GM23338 (cell line): ENCODE results near the gene WDHD1. TPM values are rescaled to one million over a fixed set of nuclear protein-coding genes. Genes with fewer than 3 reads are reported as not detected.

ENCODE experiments used
- ATAC-seq: fragments of 200-7000 bp; cut with Tn5 transposase; 3 replicates; pipeline ENCODE4 v1.9.1; 2020
- DNase-seq: peaks from one replicate; pipeline ENCODE4 v3.0.0-alpha.2; 2015; ENCODE audit warnings: low spot score
- H2AFZ ChIP-seq: fragments of 200-600 bp; sonication (generic); 2 replicates; pipeline ENCODE4 v1.8.0; 2016; ENCODE audit warnings: antibody characterized with exemption, mild to moderate bottlenecking, moderate library complexity
- H3F3A ChIP-seq: fragments of 200-600 bp; sonication (generic); replicated peaks from 2 replicates; pipeline ENCODE4 v1.8.0; 2017; ENCODE audit warnings: antibody characterized with exemption, mixed run types, low read depth
- H3K27ac ChIP-seq: fragments of 200-600 bp; sonication (generic); 2 replicates; pipeline ENCODE4 v1.6.1; 2016; ENCODE audit warnings: low read depth
- H3K27me3 ChIP-seq: fragments of 200-600 bp; sonication (generic); 2 replicates; pipeline ENCODE4 v1.8.0; 2016; ENCODE audit warnings: mild to moderate bottlenecking, mixed run types, moderate library complexity; ENCODE audit not compliant: insufficient read depth
- H3K36me3 ChIP-seq: fragments of 200-600 bp; sonication (generic); 2 replicates; pipeline ENCODE4 v1.8.0; 2016; ENCODE audit warnings: mild to moderate bottlenecking; ENCODE audit not compliant: insufficient read depth
- H3K4me1 ChIP-seq: fragments of 200-600 bp; sonication (generic); 2 replicates; pipeline ENCODE4 v1.8.0; 2016; ENCODE audit warnings: mild to moderate bottlenecking, moderate library complexity; ENCODE audit not compliant: insufficient read depth
- H3K4me2 ChIP-seq: fragments of 200-600 bp; sonication (generic); 2 replicates; pipeline ENCODE4 v1.7.1; 2017; ENCODE audit warnings: mixed run types
- H3K4me3 ChIP-seq: fragments of 200-600 bp; sonication (generic); 2 replicates; pipeline ENCODE4 v1.6.1; 2016; ENCODE audit warnings: mixed run types
- H3K79me2 ChIP-seq: fragments of 200-600 bp; sonication (generic); replicated peaks from 2 replicates; pipeline ENCODE4 v1.8.0; 2017; ENCODE audit warnings: mild to moderate bottlenecking; ENCODE audit not compliant: insufficient read depth
- H3K9me2 ChIP-seq: fragments of 200-600 bp; sonication (generic); 2 replicates; pipeline ENCODE4 v1.8.0; 2017; ENCODE audit not compliant: insufficient read depth
- H4K20me1 ChIP-seq: fragments of 200-600 bp; sonication (generic); replicated peaks from 2 replicates; pipeline ENCODE4 v1.8.0; 2017; ENCODE audit warnings: mild to moderate bottlenecking; ENCODE audit not compliant: insufficient read depth
- H3K27ac Mint-ChIP-seq: 2 replicates; pipeline ENCODE4 v1.8.0; 2020; ENCODE audit warnings: inconsistent platforms, mild to moderate bottlenecking, moderate library complexity, mixed read lengths
- H3K27me3 Mint-ChIP-seq: 3 replicates; pipeline ENCODE4 v1.8.0; 2022; ENCODE audit warnings: low read depth, mild to moderate bottlenecking, moderate library complexity, mixed read lengths, inconsistent platforms; ENCODE audit not compliant: insufficient read depth, poor library complexity
- H3K36me3 Mint-ChIP-seq: 3 replicates; pipeline ENCODE4 v1.8.0; 2021; ENCODE audit warnings: low read depth, mild to moderate bottlenecking, inconsistent platforms, moderate library complexity, mixed read lengths
- H3K4me1 Mint-ChIP-seq: 3 replicates; pipeline ENCODE4 v1.8.0; 2020; ENCODE audit warnings: mild to moderate bottlenecking, inconsistent platforms, mixed read lengths
- H3K4me3 Mint-ChIP-seq: 3 replicates; pipeline ENCODE4 v1.8.0; 2021; ENCODE audit warnings: moderate library complexity, mild to moderate bottlenecking, inconsistent platforms, mixed read lengths
- H3K9me3 Mint-ChIP-seq: 3 replicates; pipeline ENCODE4 v1.8.0; 2020; ENCODE audit warnings: moderate library complexity, mild to moderate bottlenecking, inconsistent platforms, mixed read lengths
- CREB1 ChIP-seq: fragments of 250-450 bp; sonication (Bioruptor Pico); IDR thresholded peaks from 2 replicates; pipeline ENCODE4 v1.5.0; 2020; ENCODE audit warnings: low read depth, mild to moderate bottlenecking, moderate library complexity
- CTCF ChIP-seq, 2 experiments: fragments of 200-600 bp in 1 of 2; sonication (generic) in 1 of 2; conservative IDR thresholded peaks; 2 replicates each; pipeline versions ENCODE4 v1.5.1 to v1.6.1; 2016 to 2017; ENCODE audit warnings: antibody characterized with exemption in 2 of 2, low read depth in 2 of 2, mild to moderate bottlenecking in 2 of 2, moderate library complexity in 1 of 2
- ETS1 ChIP-seq: IDR thresholded peaks from 2 replicates; pipeline ENCODE4 v1.6.1; 2016; ENCODE audit warnings: antibody characterized with exemption
- EZH2 ChIP-seq: fragments of 200-600 bp; sonication (generic); IDR thresholded peaks from one replicate; pipeline ENCODE4 v1.8.0; 2017; ENCODE audit warnings: antibody characterized with exemption, mild to moderate bottlenecking, low read depth; ENCODE audit not compliant: unreplicated experiment
- EZH2phosphoT487 ChIP-seq: fragments of 200-600 bp; sonication (generic); IDR thresholded peaks from one replicate; pipeline ENCODE4 v1.8.1; 2018; ENCODE audit warnings: antibody characterized with exemption; ENCODE audit not compliant: unreplicated experiment
- JUNB ChIP-seq: IDR thresholded peaks from one replicate; pipeline ENCODE4 v1.6.1; 2016; ENCODE audit warnings: antibody characterized with exemption; ENCODE audit not compliant: unreplicated experiment
- NANOG ChIP-seq: IDR thresholded peaks from 2 replicates; pipeline ENCODE4 v1.6.1; 2016; ENCODE audit warnings: antibody characterized with exemption, borderline replicate concordance
- POLR2AphosphoS5 ChIP-seq: IDR thresholded peaks from 2 replicates; pipeline ENCODE4 v1.6.1; 2016; ENCODE audit warnings: antibody characterized with exemption, low read depth
- REST ChIP-seq: IDR thresholded peaks from one replicate; pipeline ENCODE4 v1.6.1; 2018; ENCODE audit warnings: antibody characterized with exemption; ENCODE audit not compliant: unreplicated experiment
- ZNF114 ChIP-seq: fragments of 250-450 bp; sonication (Bioruptor Pico); IDR thresholded peaks from 2 replicates; pipeline ENCODE4 v1.5.0; 2020; ENCODE audit warnings: mild to moderate bottlenecking, moderate library complexity
- ZNF331 ChIP-seq: fragments of 250-450 bp; sonication (Bioruptor Pico); IDR thresholded peaks from 2 replicates; pipeline ENCODE4 v1.5.0; 2020; ENCODE audit warnings: low read depth, mild to moderate bottlenecking, moderate library complexity
- ZNF462 ChIP-seq: fragments of 250-450 bp; sonication (Bioruptor Pico); IDR thresholded peaks from 2 replicates; pipeline ENCODE4 v1.5.0; 2020; ENCODE audit warnings: mild to moderate bottlenecking, moderate library complexity
- polyA plus RNA-seq: library from polyadenylated mRNA; unstranded; fragments of >200 nt; fragmentation: Nextera tagmentation; extraction: Ambion mirVana; gene quantifications from 2 replicates; pipeline ENCODE4 v1.2.1, GENCODE V29; 2016
- total RNA-seq: library from RNA; depleted of rRNA; stranded (reverse); fragments of >200 nt; shearing (Covaris generic); gene quantifications from 2 replicates; pipeline ENCODE4 v1.2.3, GENCODE V29; 2014

WDHD1 gene
- total and polyA plus RNA-seq, 2 experiments from 2014 or later, result 48.8 to 65.4 TPM

- no peak overlapping the region for H3K4me3 Mint-ChIP-seq
- Histone ChIP-seq H4K20me1 (no peaks in the 10 kb centered on the region), H2AFZ (no peak overlapping the region), H3K4me3 (no peak overlapping the region), H3K9me2 (no peaks in the 10 kb centered on the region), H3K27me3 (no peaks in the 10 kb centered on the region), H3K27ac (no peak overlapping the region), H3K4me1 (no peaks in the 10 kb centered on the region), H3K79me2 (no peaks in the 10 kb centered on the region), H3K36me3 (no peaks in the 10 kb centered on the region), H3F3A (no peaks in the 10 kb centered on the region), H3K4me2 (no peak overlapping the region)
- ATAC-seq (no peak), DNase-seq (no peak)
- H3K27me3 Mint-ChIP-seq, result peaks cover 5% of the 10 kb centered on the region
- no peaks in the 10 kb centered on the region for H3K36me3 Mint-ChIP-seq
- TF ChIP-seq EZH2, result no peak
- no peak for TF ChIP-seq ZNF114
- no peak for TF ChIP-seq ZNF331
- no peak for TF ChIP-seq POLR2AphosphoS5
- no peak for TF ChIP-seq REST
- TF ChIP-seq ETS1, result no peak
- TF ChIP-seq JUNB, result no peak
- TF ChIP-seq EZH2phosphoT487, result no peak
- TF ChIP-seq CTCF (conservative IDR thresholded peaks at IDR 0.05; ENCODE audit: low read depth in 2 of 2), result no peak
- TF ChIP-seq CREB1 (CRISPR knock-in tag), result no peak
- no peak for TF ChIP-seq NANOG
- no peak for TF ChIP-seq ZNF462 (CRISPR knock-in tag)
- no peaks in the 10 kb centered on the region; the same call in 2 of the 3 replicates for H3K4me1 Mint-ChIP-seq
- H3K9me3 Mint-ChIP-seq, result no peaks in the 10 kb centered on the region
- no peak overlapping the region for H3K27ac Mint-ChIP-seq
Observed at GRCh38 chr14:54928216-54928615, 98.7 kb downstream of the WDHD1 start.
